DND-41 (cell line): ENCODE measurements around the gene PCIF1.

Experiments used
- CTCF ChIP-seq: IDR thresholded peaks from 2 replicates; pipeline ENCODE4 v1.5.1; 2012; ENCODE audit warnings: borderline replicate concordance, low read length, moderate library complexity, mild to moderate bottlenecking; ENCODE audit not compliant: poor library complexity, severe bottlenecking; ENCODE audit errors: extremely low read depth
- EZH2 ChIP-seq: IDR thresholded peaks from 3 replicates; pipeline ENCODE4 v1.6.1; 2012; ENCODE audit warnings: borderline replicate concordance, low read depth, mild to moderate bottlenecking, moderate library complexity, low read length, inconsistent platforms; ENCODE audit not compliant: severe bottlenecking

- TF ChIP-seq CTCF: no peak
- TF ChIP-seq EZH2: no peak
These were observed 41.2 kb downstream of the PCIF1 start for GRCh38 chr20:45975686-45976085.
